Measurements from ENCODE around the gene CFAP251. TPM values are rescaled to one million over a fixed set of nuclear protein-coding genes. Genes with fewer than 3 reads are reported as not detected.

CFAP251 gene
- total and polyA plus RNA-seq, 7 donors, result 0.68 to 3.0 (median 1.1) TPM; not detected in 1

DNA sequence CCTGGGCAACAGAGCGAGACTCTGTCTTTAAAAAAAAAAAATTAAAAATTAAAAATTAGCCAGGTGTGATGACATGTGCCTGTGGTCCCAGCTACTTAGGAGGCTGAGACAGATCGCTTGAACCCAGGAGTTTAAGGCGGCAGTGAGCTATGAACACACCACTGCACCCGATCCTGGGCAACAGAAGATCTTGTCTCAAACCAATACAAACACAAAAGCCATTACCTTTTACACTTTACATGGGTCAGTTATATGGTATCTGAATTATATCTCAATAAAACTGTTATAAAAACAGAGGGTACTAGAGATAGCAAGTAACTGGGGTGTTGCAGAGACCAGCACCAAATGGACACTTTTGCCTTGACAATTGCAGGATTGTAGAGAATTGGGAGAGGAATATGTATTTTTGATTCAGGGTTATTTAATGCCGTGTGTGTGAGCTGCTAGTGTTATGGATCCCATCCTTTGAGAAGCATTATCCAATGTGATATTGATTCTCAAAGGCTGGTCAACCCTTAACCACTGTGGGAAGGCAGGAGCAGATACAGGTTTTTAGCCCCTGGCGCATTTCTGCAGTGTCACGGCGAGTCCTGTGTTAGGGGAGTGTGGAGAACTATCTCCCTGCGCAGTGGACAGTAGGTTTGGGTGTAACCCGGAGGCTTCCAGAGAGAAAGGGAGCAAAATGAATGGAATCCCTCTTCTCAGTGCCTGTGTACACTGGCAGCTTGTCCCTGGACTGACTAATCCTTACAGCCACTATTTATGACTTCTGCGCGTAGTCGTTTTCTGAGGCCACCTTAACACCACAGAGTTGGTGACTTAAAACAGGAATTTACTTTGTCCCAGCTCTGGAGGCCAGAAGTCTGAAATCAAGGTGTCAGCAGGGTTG is 25.5 kb upstream of the CFAP251 start:
- 80 to 87% methylated on average over 13 of the region's 13 CpGs for WGBS, 2 donors
- TF ChIP-seq, protein P1, sequence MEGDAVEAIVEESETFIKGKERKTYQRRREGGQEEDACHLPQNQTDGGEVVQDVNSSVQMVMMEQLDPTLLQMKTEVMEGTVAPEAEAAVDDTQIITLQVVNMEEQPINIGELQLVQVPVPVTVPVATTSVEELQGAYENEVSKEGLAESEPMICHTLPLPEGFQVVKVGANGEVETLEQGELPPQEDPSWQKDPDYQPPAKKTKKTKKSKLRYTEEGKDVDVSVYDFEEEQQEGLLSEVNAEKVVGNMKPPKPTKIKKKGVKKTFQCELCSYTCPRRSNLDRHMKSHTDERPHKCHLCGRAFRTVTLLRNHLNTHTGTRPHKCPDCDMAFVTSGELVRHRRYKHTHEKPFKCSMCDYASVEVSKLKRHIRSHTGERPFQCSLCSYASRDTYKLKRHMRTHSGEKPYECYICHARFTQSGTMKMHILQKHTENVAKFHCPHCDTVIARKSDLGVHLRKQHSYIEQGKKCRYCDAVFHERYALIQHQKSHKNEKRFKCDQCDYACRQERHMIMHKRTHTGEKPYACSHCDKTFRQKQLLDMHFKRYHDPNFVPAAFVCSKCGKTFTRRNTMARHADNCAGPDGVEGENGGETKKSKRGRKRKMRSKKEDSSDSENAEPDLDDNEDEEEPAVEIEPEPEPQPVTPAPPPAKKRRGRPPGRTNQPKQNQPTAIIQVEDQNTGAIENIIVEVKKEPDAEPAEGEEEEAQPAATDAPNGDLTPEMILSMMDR (IDR thresholded peaks at IDR 0.05), result no peak
- TF ChIP-seq POLR2A (IDR thresholded peaks at IDR 0.05) (no peak), EP300 (IDR thresholded peaks at IDR 0.05) (no peak), POLR2AphosphoS5 (IDR thresholded peaks at IDR 0.05) (no peak)
- H3K4me3 ChIP-seq, result no peak overlapping the region
- DNase-seq, result no peak
- H3K27ac ChIP-seq, result no peak overlapping the region
- H3K36me3 ChIP-seq, result peaks cover 4 to 40% (median 21%) of the 10 kb centered on the region in 4 donors
- intact Hi-C loops (cut with DNase I), result no loop called here
- H3K9me3 ChIP-seq, result no peaks in the 10 kb centered on the region
- peaks cover 0 to 42% (median 40%) of the 10 kb centered on the region in 4 donors for H3K4me1 ChIP-seq
- no peaks in the 10 kb centered on the region for H3K27me3 ChIP-seq

DNA sequence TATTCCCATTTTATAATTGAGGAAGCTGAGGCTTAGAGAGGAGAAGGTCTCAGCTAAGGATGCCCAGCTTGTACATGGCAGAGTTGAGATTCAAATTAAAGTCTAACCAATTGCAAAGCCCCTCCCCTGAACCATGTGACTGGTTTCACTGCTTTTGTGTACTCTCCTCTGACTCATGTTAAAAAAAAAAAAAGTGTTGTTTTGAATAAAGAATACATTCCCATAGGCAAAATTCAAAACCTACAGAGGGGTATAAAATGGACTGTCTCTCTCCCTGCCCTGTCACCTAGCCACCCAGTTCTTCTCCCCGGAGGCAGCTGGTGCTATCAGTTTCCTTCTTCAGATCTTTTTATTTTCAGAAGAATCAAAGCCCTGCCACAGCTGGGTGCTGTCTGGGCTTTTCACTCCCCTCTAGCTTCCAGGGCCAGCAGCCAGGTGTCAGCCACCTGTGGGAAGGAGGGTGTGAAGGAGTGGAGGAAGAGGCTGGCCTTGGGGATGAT is 24.4 kb upstream of the CFAP251 start:
- H3K4me3 ChIP-seq, result no peak overlapping the region
- peaks cover 7 to 51% (median 27%) of the 10 kb centered on the region in 4 donors for H3K36me3 ChIP-seq
- H3K27ac ChIP-seq, result peak overlapping the region in 1 of 4 donors; percentile 1
- H3K27me3 ChIP-seq, result no peaks in the 10 kb centered on the region
- intact Hi-C loops (cut with DNase I), result no loop called here
- DNase-seq, result no peak
- WGBS, 2 donors, result 8 to 28% methylated on average over 1 of the region's 1 CpG
- TF ChIP-seq POLR2AphosphoS5 (IDR thresholded peaks at IDR 0.05), result no peak
- TF ChIP-seq, protein P1 (IDR thresholded peaks at IDR 0.05), result no peak
- TF ChIP-seq EP300 (IDR thresholded peaks at IDR 0.05), result no peak
- no peak for TF ChIP-seq POLR2A (IDR thresholded peaks at IDR 0.05)
- H3K9me3 ChIP-seq, result no peaks in the 10 kb centered on the region
- peaks cover 0 to 38% (median 37%) of the 10 kb centered on the region in 4 donors for H3K4me1 ChIP-seq

DNA sequence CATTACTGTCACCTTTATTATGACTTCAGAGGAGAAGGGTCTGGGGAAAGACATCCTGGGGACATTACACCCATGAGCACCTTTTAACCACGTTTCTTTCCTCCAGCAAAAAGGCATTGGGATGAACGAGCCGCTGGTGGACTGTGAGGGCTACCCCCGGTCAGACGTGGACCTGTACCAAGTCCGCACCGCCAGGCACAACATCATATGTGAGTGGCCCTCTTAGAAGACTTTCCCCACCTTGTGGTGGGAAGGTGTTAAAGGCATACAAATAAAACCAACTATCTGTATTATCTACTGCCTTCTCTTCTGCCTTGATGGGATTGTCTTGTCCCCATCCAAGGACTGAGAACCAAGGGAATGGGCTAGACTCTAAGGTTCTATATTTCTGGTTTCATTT is 23.8 kb upstream of the CFAP251 start:
- 53 to 72% methylated on average over 7 of the region's 7 CpGs for WGBS, 2 donors
- intact Hi-C loops (cut with DNase I), result no loop called here
- Histone ChIP-seq H3K36me3 (peaks cover 7 to 57% (median 32%) of the 10 kb centered on the region in 4 donors), H3K27ac (peak overlapping the region in 1 of 4 donors; percentile 1), H3K27me3 (no peaks in the 10 kb centered on the region), H3K4me3 (no peak overlapping the region), H3K4me1 (peaks cover 0 to 33% (median 33%) of the 10 kb centered on the region in 4 donors), H3K9me3 (no peaks in the 10 kb centered on the region)
- peak; percentile 69 for DNase-seq
- TF ChIP-seq POLR2AphosphoS5 (IDR thresholded peaks at IDR 0.05), result no peak
- TF ChIP-seq, protein P1 (IDR thresholded peaks at IDR 0.05), result peak in 2 of 4 experiments; percentile 16 to 23
- no peak for TF ChIP-seq EP300 (IDR thresholded peaks at IDR 0.05)
- TF ChIP-seq POLR2A (IDR thresholded peaks at IDR 0.05), result no peak

DNA sequence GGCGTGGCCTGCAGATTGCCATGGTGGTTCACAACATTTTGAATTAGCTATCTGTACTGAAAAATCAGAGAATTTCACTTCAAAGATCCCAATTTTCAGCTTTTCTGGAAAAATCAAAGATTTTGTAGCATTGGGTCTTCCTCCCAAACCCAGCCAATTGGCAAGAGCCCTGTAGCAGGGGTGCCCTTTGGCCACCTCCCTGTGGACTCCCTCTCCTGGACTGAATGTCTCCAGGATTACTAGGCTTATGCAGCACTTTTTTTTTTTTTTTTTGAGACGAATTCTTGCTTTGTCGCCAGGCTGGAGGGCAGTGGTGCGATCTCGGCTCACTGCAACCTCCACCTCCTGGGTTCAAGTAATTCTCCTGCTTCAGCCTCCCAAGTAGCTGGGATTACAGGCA is 20.1 kb upstream of the CFAP251 start:
- H3K36me3 ChIP-seq, result peaks cover 7 to 87% (median 62%) of the 10 kb centered on the region in 4 donors
- WGBS, 2 donors, result 91 to 93% methylated on average over 5 of the region's 5 CpGs
- H3K4me1 ChIP-seq, result peaks cover 0 to 17% (median 13%) of the 10 kb centered on the region in 4 donors
- no peaks in the 10 kb centered on the region for H3K9me3 ChIP-seq
- H3K4me3 ChIP-seq, result no peak overlapping the region
- no peak for TF ChIP-seq POLR2AphosphoS5 (IDR thresholded peaks at IDR 0.05)
- TF ChIP-seq, protein P1 (IDR thresholded peaks at IDR 0.05), result no peak
- no peak for TF ChIP-seq EP300 (IDR thresholded peaks at IDR 0.05)
- TF ChIP-seq POLR2A (IDR thresholded peaks at IDR 0.05), result no peak
- no peaks in the 10 kb centered on the region for H3K27me3 ChIP-seq
- H3K27ac ChIP-seq, result no peak overlapping the region
- DNase-seq, result no peak
- intact Hi-C loops (cut with DNase I), result no loop called here

Measured in sigmoid colon (tissue), 7 donors.